GM10248 (cell line): ENCODE results near the gene UPP1.

ENCODE experiments used
- CTCF ChIA-PET: fragments of 300-600 bp; sonication (Branson Sonifier 250); formaldehyde crosslinking; extraction: SDS; loops from one replicate; lab custom pipeline; 2021; ENCODE audit warnings: antibody characterized with exemption; lab: Yijun Ruan, JAX
- POLR2A ChIA-PET: fragments of 350-650 bp; sonication (Branson Sonifier 250); formaldehyde crosslinking; extraction: SDS; loops from one replicate; lab custom pipeline; 2020; ENCODE audit warnings: antibody characterized with exemption; lab: Yijun Ruan, JAX
- DNase-seq: peaks from one replicate; pipeline ENCODE4 v3.0.0; 2012; ENCODE audit errors: extremely low spot score
- CTCF ChIP-seq: IDR thresholded peaks from 2 replicates; pipeline ENCODE4 v1.5.1; 2012; ENCODE audit warnings: mild to moderate bottlenecking, low read depth; ENCODE audit errors: extremely low read depth, missing control alignments, control extremely low read depth

The UPP1 gene

GRCh38 chr7:48089046-48090003 is at the start of gene UPP1:
Gene UPP1, plus strand, starts transcription at chr7:48089265. Its CDS starts 5,519 bp downstream, at chr7:48094784.
- no peak for TF ChIP-seq CTCF
- ChIA-PET POLR2A (interaction anchor here (0.6 to 1.0 kb wide), 3 partner anchors 16 to 270 kb away, joined by 3 to 6 read pairs (median 4); no protein-coding TSS in a partner anchor), CTCF (interaction anchor here (0.8 to 2.3 kb wide), 6 partner anchors 10 to 144 kb away, joined by 3 to 8 read pairs (median 6); no protein-coding TSS in a partner anchor)
- DNase-seq = peak; percentile 90

GRCh38 chr7:48040944-48041652 is 48.0 kb upstream of the UPP1 start:
- DNase-seq = no peak
- ChIA-PET CTCF (interaction anchor here (1.0 to 2.1 kb wide), 3 partner anchors 10 to 72 kb away, joined by 3 to 5 read pairs (median 4); no protein-coding TSS in a partner anchor), POLR2A (no interaction called here)
- TF ChIP-seq CTCF = no peak

- DNase-seq = no peak
- POLR2A ChIA-PET = no interaction called here
- CTCF ChIA-PET = interaction anchor here (1.0 to 2.1 kb wide), 3 partner anchors 9 to 73 kb away, joined by 3 to 5 read pairs (median 4); no protein-coding TSS in a partner anchor
- TF ChIP-seq CTCF = no peak
Measured at GRCh38 chr7:48041653-48041970, 47.5 kb upstream of the UPP1 start.

GRCh38 chr7:48042216-48042615 is 46.8 kb upstream of the UPP1 start:
- no peak for DNase-seq
- ChIA-PET POLR2A (no interaction called here), CTCF (interaction anchor here (1.3 to 2.1 kb wide), 3 partner anchors 9 to 74 kb away, joined by 3 to 5 read pairs (median 4); no protein-coding TSS in a partner anchor)
- TF ChIP-seq CTCF = no peak

GRCh38 chr7:48042636-48043035 is 46.4 kb upstream of the UPP1 start:
- ChIA-PET CTCF (interaction anchor here (1.3 to 2.1 kb wide), 3 partner anchors 8 to 74 kb away, joined by 3 to 5 read pairs (median 4); no protein-coding TSS in a partner anchor), POLR2A (no interaction called here)
- TF ChIP-seq CTCF = no peak
- no peak for DNase-seq

GRCh38 chr7:48045195-48045765 is 43.8 kb upstream of the UPP1 start:
- no peak for TF ChIP-seq CTCF
- POLR2A ChIA-PET = no interaction called here
- no peak for DNase-seq
- CTCF ChIA-PET = interaction anchor here (1.2 to 1.8 kb wide), 2 partner anchors 65 to 100 kb away, joined by 4 to 5 read pairs; no protein-coding TSS in a partner anchor
